Transverse colon (tissue), 3 donors: ENCODE results near the gene PSMD3.

Experiments
- CTCF ChIP-seq, 5 experiments: fragments of 200-600 bp in 3 of 5; fragments of 450-650 bp in 2 of 5; sonication (generic) in 3 of 5; IDR thresholded peaks; 1 replicate in 2 of 5; 2 replicates in 3 of 5; pipeline ENCODE4 v1.5.1; 2016 to 2017; ENCODE audit warnings: antibody characterized with exemption in 5 of 5, inconsistent platforms in 3 of 5, mild to moderate bottlenecking in 2 of 5, moderate library complexity in 1 of 5
- POLR2A ChIP-seq: fragments of 450-650 bp; IDR thresholded peaks from one replicate; pipeline ENCODE4 v1.6.1; 2016; ENCODE audit warnings: antibody characterized with exemption, mild to moderate bottlenecking, moderate library complexity

- no peak for TF ChIP-seq CTCF (IDR thresholded peaks at IDR 0.05)
- TF ChIP-seq POLR2A: no peak
Measured at GRCh38 chr17:40025559-40025958, 45.0 kb downstream of the PSMD3 start.
